HG02571 (cell line): ENCODE results near the gene REP15.
"Not testable (repeated sequence)": the region's sequence is repeated elsewhere in the genome, so short reads cannot be mapped to it uniquely, and the experiment has no call there.

Source experiments
- ATAC-seq: cut with Tn5 transposase; IDR thresholded peaks from one replicate; pipeline ENCODE4 v1.9.1; 2021; ENCODE audit warnings: mild to moderate bottlenecking, moderate library complexity; ENCODE audit not compliant: unreplicated experiment

The REP15 gene

GRCh38 chr12:27696864-27697564 lies 767 bp downstream of the REP15 start:
- ATAC-seq, result no peak

- ATAC-seq, result peak; percentile 84
These were observed 7.6 kb downstream of the REP15 start for GRCh38 chr12:27703720-27704452.

GRCh38 chr12:27705263-27705662 lies 9.0 kb downstream of the REP15 start:
- ATAC-seq, result no peak

GRCh38 chr12:27707216-27707615 lies 11.0 kb downstream of the REP15 start:
- no peak for ATAC-seq

- no peak for ATAC-seq
These were observed 13.1 kb downstream of the REP15 start for GRCh38 chr12:27709212-27709931.

GRCh38 chr12:27709932-27710591 lies 13.8 kb downstream of the REP15 start:
- ATAC-seq, result peak; percentile 35

- ATAC-seq, result peak; percentile 97
These were observed 14.5 kb downstream of the REP15 start, which contains the start of gene MRPS35 for GRCh38 chr12:27710592-27711316. Gene MRPS35, plus strand, starts transcription at chr12:27710832. Its CDS starts 12 bp downstream, at chr12:27710844.

- ATAC-seq, result no peak
These were observed 15.1 kb downstream of the REP15 start for GRCh38 chr12:27711317-27711682.

- no peak for ATAC-seq
These were observed 15.7 kb downstream of the REP15 start for GRCh38 chr12:27711967-27712366.

GRCh38 chr12:27723212-27723611 lies 27.0 kb downstream of the REP15 start:
- ATAC-seq, result no peak

- ATAC-seq, result no peak
These were observed 33.9 kb downstream of the REP15 start for GRCh38 chr12:27730097-27730588.

GRCh38 chr12:27732281-27732680 lies 36.0 kb downstream of the REP15 start:
- ATAC-seq, result no peak

GRCh38 chr12:27733052-27733656 lies 36.9 kb downstream of the REP15 start:
- ATAC-seq, result no peak

- no peak for ATAC-seq
These were observed 37.5 kb downstream of the REP15 start for GRCh38 chr12:27733791-27734190.

GRCh38 chr12:27734321-27734720 lies 38.1 kb downstream of the REP15 start:
- ATAC-seq, result not testable (repeated sequence)

- no peak for ATAC-seq
These were observed 47.4 kb downstream of the REP15 start for GRCh38 chr12:27743601-27744000.

GRCh38 chr12:27745734-27746133 lies 49.5 kb downstream of the REP15 start:
- not testable (repeated sequence) for ATAC-seq
